Astrocyte (in vitro differentiated cells and primary cell): ENCODE results near the gene MCL1. TPM values are rescaled to one million over a fixed set of nuclear protein-coding genes. Genes with fewer than 3 reads are reported as not detected.

Experiments
- DNase-seq: peaks from one replicate; pipeline ENCODE4 v3.0.0-alpha.2; 2010; ENCODE audit warnings: low read depth
- FAIRE-seq: peaks from 2 replicates; lab custom pipeline; 2011; peaks lifted over from hg19 to GRCh38; lab: Jason Lieb, UNC
- H2AFZ ChIP-seq: 2 replicates; pipeline ENCODE4 v1.6.0; 2012; ENCODE audit warnings: low read depth, low read length, inconsistent platforms
- H3K27ac ChIP-seq: 2 replicates; pipeline ENCODE4 v1.5.1; 2011; ENCODE audit warnings: low read depth, low read length, inconsistent platforms
- H3K27me3 ChIP-seq: 2 replicates; pipeline ENCODE4 v1.6.0; 2011; ENCODE audit warnings: low read length, inconsistent platforms; ENCODE audit not compliant: insufficient read depth
- H3K36me3 ChIP-seq: 2 replicates; pipeline ENCODE4 v1.5.1; 2011; ENCODE audit warnings: low read length, inconsistent platforms; ENCODE audit not compliant: insufficient read depth
- H3K4me1 ChIP-seq: 2 replicates; pipeline ENCODE4 v1.5.1; 2011; ENCODE audit warnings: low read length, inconsistent platforms; ENCODE audit not compliant: insufficient read depth
- H3K4me2 ChIP-seq: 2 replicates; pipeline ENCODE4 v1.6.0; 2012; ENCODE audit warnings: low read length, inconsistent platforms
- H3K4me3 ChIP-seq: 2 replicates; pipeline ENCODE4 v1.5.1; 2011; ENCODE audit warnings: low read depth, mild to moderate bottlenecking, low read length, inconsistent platforms; ENCODE audit not compliant: insufficient read depth
- H3K79me2 ChIP-seq: 2 replicates; pipeline ENCODE4 v1.6.0; 2012; ENCODE audit warnings: mild to moderate bottlenecking, low read length, inconsistent platforms; ENCODE audit not compliant: insufficient read depth
- H3K9ac ChIP-seq: 2 replicates; pipeline ENCODE4 v1.6.0; 2012; ENCODE audit warnings: mild to moderate bottlenecking, low read length, inconsistent platforms
- H3K9me3 ChIP-seq: 2 replicates; pipeline ENCODE4 v1.5.1; 2012; ENCODE audit warnings: low read depth, mild to moderate bottlenecking, low read length, inconsistent platforms; ENCODE audit not compliant: insufficient read depth
- H4K20me1 ChIP-seq: 2 replicates; pipeline ENCODE4 v1.6.0; 2012; ENCODE audit warnings: low read length, inconsistent platforms; ENCODE audit not compliant: insufficient read depth
- H3K27ac Mint-ChIP-seq: one replicate; pipeline ENCODE4 v1.8.0; 2021; ENCODE audit warnings: mild to moderate bottlenecking, mixed read lengths; ENCODE audit not compliant: unreplicated experiment
- H3K27me3 Mint-ChIP-seq: one replicate; pipeline ENCODE4 v1.8.0; 2021; ENCODE audit warnings: low read depth, mixed read lengths; ENCODE audit not compliant: unreplicated experiment
- H3K36me3 Mint-ChIP-seq: one replicate; pipeline ENCODE4 v1.8.0; 2021; ENCODE audit warnings: low read depth, mixed read lengths; ENCODE audit not compliant: unreplicated experiment
- H3K4me1 Mint-ChIP-seq: one replicate; pipeline ENCODE4 v1.8.0; 2021; ENCODE audit warnings: low read depth, mixed read lengths; ENCODE audit not compliant: unreplicated experiment
- H3K4me3 Mint-ChIP-seq: one replicate; pipeline ENCODE4 v1.8.0; 2021; ENCODE audit warnings: mild to moderate bottlenecking, moderate library complexity, mixed read lengths; ENCODE audit not compliant: unreplicated experiment
- H3K9me3 Mint-ChIP-seq: one replicate; pipeline ENCODE4 v1.8.0; 2021; ENCODE audit warnings: mild to moderate bottlenecking, mixed read lengths; ENCODE audit not compliant: unreplicated experiment
- CTCF ChIP-seq: IDR thresholded peaks from 2 replicates; pipeline ENCODE4 v1.5.1; 2011; ENCODE audit warnings: low read depth, mild to moderate bottlenecking, inconsistent platforms, low read length, moderate library complexity; ENCODE audit not compliant: insufficient read depth
- EZH2 ChIP-seq: IDR thresholded peaks from 2 replicates; pipeline ENCODE4 v1.6.1; 2012; ENCODE audit warnings: mild to moderate bottlenecking, low read length, inconsistent platforms; ENCODE audit not compliant: insufficient read depth
- total RNA-seq: library from RNA; stranded (reverse); gene quantifications from 2 replicates; pipeline ENCODE4 v1.2.1, GENCODE V29; 2021

MCL1 gene
- total RNA-seq, 1 donor from 2014 or later, result 210 TPM

- Histone ChIP-seq H2AFZ (no peak overlapping the region), H3K4me2 (no peak overlapping the region), H3K9me3 (no peaks in the 10 kb centered on the region), H3K4me3 (no peak overlapping the region), H4K20me1 (peaks cover 22% of the 10 kb centered on the region), H3K27ac (no peak overlapping the region), H3K4me1 (peaks cover 11% of the 10 kb centered on the region), H3K79me2 (peaks cover 15% of the 10 kb centered on the region), H3K36me3 (no peaks in the 10 kb centered on the region), H3K27me3 (no peaks in the 10 kb centered on the region), H3K9ac (no peak overlapping the region)
- Mint-ChIP-seq H3K36me3 (no peaks in the 10 kb centered on the region), H3K4me1 (peaks cover 15% of the 10 kb centered on the region), H3K9me3 (no peaks in the 10 kb centered on the region), H3K27me3 (no peaks in the 10 kb centered on the region), H3K4me3 (no peak overlapping the region), H3K27ac (no peak overlapping the region)
- DNase-seq (no peak), FAIRE-seq (no peak)
- TF ChIP-seq EZH2, result no peak
These were observed 24.0 kb downstream of the MCL1 start for GRCh38 chr1:150555198-150555970.

GRCh38 chr1:150554086-150554452 lies 25.3 kb downstream of the MCL1 start:
- Histone ChIP-seq H3K9ac (no peak overlapping the region), H3K4me1 (peaks cover 14% of the 10 kb centered on the region), H3K9me3 (no peaks in the 10 kb centered on the region), H4K20me1 (peaks cover 11% of the 10 kb centered on the region), H2AFZ (no peak overlapping the region), H3K27me3 (no peaks in the 10 kb centered on the region), H3K27ac (no peak overlapping the region), H3K4me3 (no peak overlapping the region), H3K36me3 (no peaks in the 10 kb centered on the region), H3K79me2 (peaks cover 2% of the 10 kb centered on the region), H3K4me2 (no peak overlapping the region)
- TF ChIP-seq CTCF (no peak), EZH2 (no peak)
- H3K4me1 Mint-ChIP-seq, result peaks cover 14% of the 10 kb centered on the region
- H3K9me3 Mint-ChIP-seq, result no peaks in the 10 kb centered on the region
- no peak overlapping the region for H3K4me3 Mint-ChIP-seq
- FAIRE-seq (no peak), DNase-seq (no peak)
- H3K36me3 Mint-ChIP-seq, result no peaks in the 10 kb centered on the region
- H3K27me3 Mint-ChIP-seq, result no peaks in the 10 kb centered on the region
- H3K27ac Mint-ChIP-seq, result no peak overlapping the region

GRCh38 chr1:150553392-150554085 lies 25.9 kb downstream of the MCL1 start:
- Histone ChIP-seq H3K4me1 (peaks cover 14% of the 10 kb centered on the region), H3K9me3 (no peaks in the 10 kb centered on the region), H3K4me3 (no peak overlapping the region), H3K27ac (no peak overlapping the region), H3K79me2 (no peaks in the 10 kb centered on the region), H4K20me1 (peaks cover 11% of the 10 kb centered on the region), H3K9ac (no peak overlapping the region), H2AFZ (no peak overlapping the region), H3K36me3 (no peaks in the 10 kb centered on the region), H3K27me3 (no peaks in the 10 kb centered on the region), H3K4me2 (no peak overlapping the region)
- Mint-ChIP-seq H3K9me3 (no peaks in the 10 kb centered on the region), H3K27me3 (no peaks in the 10 kb centered on the region), H3K4me1 (peaks cover 14% of the 10 kb centered on the region), H3K4me3 (no peak overlapping the region), H3K36me3 (no peaks in the 10 kb centered on the region), H3K27ac (no peak overlapping the region)
- FAIRE-seq (no peak), DNase-seq (no peak)
- TF ChIP-seq EZH2 (no peak), CTCF (no peak)
